ENCODE data around the gene BRIP1. TPM values are rescaled to one million over a fixed set of nuclear protein-coding genes. Genes with fewer than 3 reads are reported as not detected.

BRIP1 gene
- total RNA-seq, 1 experiment from 2014 or later, result 13.8 TPM

GRCh38 chr17:61689610-61690180 is 173.6 kb downstream of the BRIP1 start:
- H3K27ac Mint-ChIP-seq, result no peak overlapping the region
- H3K9me3 Mint-ChIP-seq, result peaks cover 1% of the 10 kb centered on the region
- TF ChIP-seq E2F4 (CRISPR knock-in tag; IDR thresholded peaks at IDR 0.05; ENCODE audit: borderline replicate concordance, low read depth) (no peak), ZNF121 (CRISPR knock-in tag; IDR thresholded peaks at IDR 0.05) (0 out of 2 replicates have a peak, but pooled peaks have one; percentile 11), RORB (CRISPR knock-in tag; IDR thresholded peaks at IDR 0.05) (no peak), ESRRA (CRISPR knock-in tag; IDR thresholded peaks at IDR 0.05; ENCODE audit: borderline replicate concordance) (no peak), ARID4B (CRISPR knock-in tag; IDR thresholded peaks at IDR 0.05; ENCODE audit: borderline replicate concordance) (no peak), CREM (CRISPR knock-in tag; IDR thresholded peaks at IDR 0.05) (no peak)
- H3K4me1 Mint-ChIP-seq, result no peaks in the 10 kb centered on the region
- DNase-seq (ENCODE audit: low spot score) (no peak), ATAC-seq (no peak)
- CTCF ChIA-PET, result no interaction called here
- H3K4me3 Mint-ChIP-seq, result no peak overlapping the region
- peaks cover 4% of the 10 kb centered on the region; the same call in 1 of the 2 replicates for H3K36me3 Mint-ChIP-seq
- POLR2A ChIA-PET, result no interaction called here
- H3K27me3 Mint-ChIP-seq (ENCODE audit: low read depth), result no peaks in the 10 kb centered on the region

GRCh38 chr17:61687769-61688168 is 175.6 kb downstream of the BRIP1 start:
- no peaks in the 10 kb centered on the region for H3K9me3 Mint-ChIP-seq
- TF ChIP-seq PRRX2 (CRISPR knock-in tag; IDR thresholded peaks at IDR 0.05), result no peak
- TF ChIP-seq USF1 (CRISPR knock-in tag; IDR thresholded peaks at IDR 0.05), result no peak
- no peak for TF ChIP-seq USF2 (CRISPR knock-in tag; IDR thresholded peaks at IDR 0.05)
- no peak for TF ChIP-seq MLX (CRISPR knock-in tag; IDR thresholded peaks at IDR 0.05)
- no peak for TF ChIP-seq KAT7 (CRISPR knock-in tag; IDR thresholded peaks at IDR 0.05; ENCODE audit: borderline replicate concordance)
- no peak for TF ChIP-seq SOX15 (CRISPR knock-in tag; IDR thresholded peaks at IDR 0.05)
- no peaks in the 10 kb centered on the region for H3K4me1 Mint-ChIP-seq
- CTCF ChIA-PET, result interaction anchor here (0.7 kb wide), 1 partner anchor 51 kb away, joined by 5 read pairs; no protein-coding TSS in a partner anchor
- ATAC-seq (no peak), DNase-seq (ENCODE audit: low spot score) (no peak)
- POLR2A ChIA-PET, result no interaction called here
- no peak overlapping the region; the same call in 1 of the 2 replicates for H3K27ac Mint-ChIP-seq
- H3K27me3 Mint-ChIP-seq (ENCODE audit: low read depth), result no peaks in the 10 kb centered on the region
- H3K36me3 Mint-ChIP-seq, result peaks cover 4% of the 10 kb centered on the region; the same call in 1 of the 2 replicates
- no peak overlapping the region for H3K4me3 Mint-ChIP-seq

- H3K27ac Mint-ChIP-seq, result no peak overlapping the region
- no peaks in the 10 kb centered on the region for H3K27me3 Mint-ChIP-seq (ENCODE audit: low read depth)
- no peak for ATAC-seq
- no peaks in the 10 kb centered on the region for H3K4me1 Mint-ChIP-seq
- CTCF ChIA-PET, result no interaction called here
- POLR2A ChIA-PET, result no interaction called here
- H3K9me3 Mint-ChIP-seq, result no peaks in the 10 kb centered on the region
- TF ChIP-seq GTF2I (CRISPR knock-in tag; conservative IDR thresholded peaks at IDR 0.05) (no peak), GRHL2 (CRISPR knock-in tag; IDR thresholded peaks at IDR 0.05; ENCODE audit: insufficient replicate concordance, severe bottlenecking) (no peak), IRF1 (CRISPR knock-in tag; IDR thresholded peaks at IDR 0.05) (no peak), ATF2 (CRISPR knock-in tag; IDR thresholded peaks at IDR 0.05; ENCODE audit: borderline replicate concordance, low read depth) (no peak), ZNF423 (CRISPR knock-in tag; IDR thresholded peaks at IDR 0.05) (no peak), NR3C1 (CRISPR knock-in tag; conservative IDR thresholded peaks at IDR 0.05; ENCODE audit: low read depth) (no peak), ZNF512 (CRISPR knock-in tag; IDR thresholded peaks at IDR 0.05; ENCODE audit: borderline replicate concordance) (no peak)
- H3K4me3 Mint-ChIP-seq, result no peak overlapping the region
- peaks cover 4% of the 10 kb centered on the region; the same call in 1 of the 2 replicates for H3K36me3 Mint-ChIP-seq
- no peak for DNase-seq (ENCODE audit: low spot score)
Observed at GRCh38 chr17:61686113-61686512, 177.2 kb downstream of the BRIP1 start.
